Measurements from ENCODE around the gene KCNE5.
"Not testable (repeated sequence)": the region's sequence is repeated elsewhere in the genome, so short reads cannot be mapped to it uniquely, and the experiment has no call there.

Gene KCNE5

GRCh38 chrX:109619771-109620170 lies 5.2 kb downstream of the KCNE5 start:
- DNase-seq = no peak

GRCh38 chrX:109614951-109615350 lies 10.0 kb downstream of the KCNE5 start:
- no peak for DNase-seq

- DNase-seq = no peak
Observed at GRCh38 chrX:109601486-109601885, 23.5 kb downstream of the KCNE5 start.

GRCh38 chrX:109600237-109600651 lies 24.7 kb downstream of the KCNE5 start:
- peak; percentile 22 for DNase-seq

- DNase-seq = no peak
Observed at GRCh38 chrX:109596015-109596414, 29.0 kb downstream of the KCNE5 start.

- DNase-seq = no peak
Observed at GRCh38 chrX:109590176-109590575, 34.8 kb downstream of the KCNE5 start.

- DNase-seq = no peak
Observed at GRCh38 chrX:109585488-109585887, 39.5 kb downstream of the KCNE5 start.

GRCh38 chrX:109578916-109579315 lies 46.1 kb downstream of the KCNE5 start:
- no peak for DNase-seq

DNA sequence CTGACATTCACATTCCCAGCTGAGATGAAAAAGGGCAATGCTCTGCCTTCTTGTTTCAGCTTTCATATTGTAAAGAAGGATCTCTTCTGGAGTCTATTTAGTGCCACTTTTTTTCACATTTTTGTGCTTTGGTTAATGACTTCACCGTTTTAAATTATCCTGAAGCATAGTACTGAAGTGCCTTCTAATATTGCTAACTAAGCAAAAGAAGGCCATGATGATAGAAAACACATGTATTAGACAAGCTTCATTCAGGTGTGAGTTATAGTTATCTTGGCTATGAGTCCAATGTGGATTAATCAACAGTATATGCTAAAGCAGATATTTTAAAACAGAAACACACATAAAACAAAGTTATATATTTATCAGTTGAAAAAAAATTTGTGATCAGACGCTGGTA lies 47.9 kb downstream of the KCNE5 start:
- no peak for DNase-seq

DNA sequence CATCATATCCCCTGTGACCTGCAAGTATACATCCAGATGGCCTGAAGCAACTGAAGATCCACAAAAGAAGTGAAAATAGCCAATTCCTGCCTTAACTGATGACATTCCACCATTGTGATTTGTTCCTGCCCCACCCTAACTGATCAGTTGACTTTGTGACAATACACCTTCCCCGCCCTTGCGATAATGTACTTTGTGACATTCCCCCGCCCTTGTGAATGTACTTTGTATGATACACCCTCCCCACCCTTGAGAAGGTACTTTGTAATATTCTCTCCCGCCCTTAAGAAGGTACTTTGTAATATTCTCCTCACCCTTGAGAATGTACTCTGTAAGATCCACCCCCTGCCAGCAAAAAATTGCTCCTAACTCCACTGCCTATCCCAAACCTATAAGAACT lies 48.9 kb downstream of the KCNE5 start:
- not testable (repeated sequence) for DNase-seq
